Measurements from ENCODE around the gene B4GAT1. TPM values are rescaled to one million over a fixed set of nuclear protein-coding genes. Genes with fewer than 3 reads are reported as not detected.
"Not testable (repeated sequence)": the region's sequence is repeated elsewhere in the genome, so short reads cannot be mapped to it uniquely, and the experiment has no call there.

The B4GAT1 gene
- total RNA-seq, 1 experiment from 2014 or later, result 34.6 TPM

DNA sequence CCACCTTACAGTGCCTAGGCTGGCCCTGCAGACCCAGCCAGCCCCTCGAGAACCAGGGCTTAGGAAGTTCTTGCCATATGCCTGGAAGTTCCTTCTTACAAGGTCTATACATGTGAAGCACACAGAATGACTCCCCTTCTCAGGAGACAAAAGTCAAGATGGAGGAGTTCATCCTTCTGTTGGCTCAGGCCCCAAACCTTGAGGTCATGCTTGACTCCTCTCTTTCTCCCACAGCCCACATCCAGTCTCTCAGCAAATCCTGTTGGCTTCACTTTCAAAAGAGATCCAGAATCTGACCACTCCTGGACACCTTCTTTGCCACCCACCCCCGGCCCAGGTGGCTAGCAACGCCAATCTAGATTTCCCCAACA lies 28.8 kb downstream of the B4GAT1 start:
- H3K4me3 ChIP-seq, result no peak overlapping the region
- DNase-seq, result no peak
- no peaks in the 10 kb centered on the region for H3K27me3 ChIP-seq
- no peaks in the 10 kb centered on the region for H3K36me3 ChIP-seq
- H3K9me3 ChIP-seq, result 0 out of 2 replicates have a peak, but pooled peaks cover 2% of the 10 kb centered on the region

DNA sequence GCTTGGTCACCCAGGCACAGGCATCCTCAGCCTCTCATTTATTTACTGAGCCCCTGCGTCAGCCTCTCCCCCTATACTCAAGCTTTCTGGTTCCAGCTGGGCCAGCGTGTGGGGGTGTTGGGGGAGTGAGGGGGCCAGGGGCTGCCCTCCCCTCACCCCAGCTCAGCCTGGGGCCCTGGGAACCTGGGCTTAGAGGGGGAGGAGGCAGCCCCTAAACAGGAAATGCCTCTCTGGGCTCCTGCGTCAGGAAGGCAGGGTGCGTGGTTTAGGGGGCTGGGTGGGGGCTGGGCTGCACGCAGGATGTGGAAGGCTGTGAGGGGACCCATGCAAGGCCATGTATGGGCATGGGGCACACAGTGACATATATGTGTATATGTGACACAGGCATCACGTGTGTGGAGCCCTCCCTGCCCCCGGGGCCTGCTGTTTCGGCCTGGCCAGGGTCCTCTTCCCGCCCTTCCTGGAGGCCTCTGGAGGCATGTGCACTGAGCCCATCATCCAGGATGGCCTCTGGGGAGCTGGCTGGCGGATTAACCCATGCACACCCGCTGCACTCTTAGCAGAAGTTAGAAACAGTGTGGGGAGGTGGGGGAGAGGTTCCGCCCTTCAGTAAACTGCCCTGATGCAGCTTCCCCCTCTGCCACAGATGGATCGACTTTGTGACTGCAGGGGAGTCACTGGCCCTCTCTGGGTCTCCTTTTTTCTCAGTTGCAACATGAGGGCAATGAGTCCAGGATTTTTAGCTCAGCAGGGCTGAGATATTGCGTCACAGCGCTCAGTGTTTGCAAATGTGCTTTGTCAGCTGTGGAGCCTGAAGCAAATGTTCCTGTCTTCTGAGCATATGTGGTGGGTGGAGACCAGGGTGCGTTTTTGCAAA lies 29.5 kb downstream of the B4GAT1 start:
- Histone ChIP-seq H3K27me3 (no peaks in the 10 kb centered on the region), H3K9me3 (0 out of 2 replicates have a peak, but pooled peaks cover 2% of the 10 kb centered on the region), H3K4me3 (no peak overlapping the region), H3K36me3 (no peaks in the 10 kb centered on the region)
- DNase-seq, result no peak

DNA sequence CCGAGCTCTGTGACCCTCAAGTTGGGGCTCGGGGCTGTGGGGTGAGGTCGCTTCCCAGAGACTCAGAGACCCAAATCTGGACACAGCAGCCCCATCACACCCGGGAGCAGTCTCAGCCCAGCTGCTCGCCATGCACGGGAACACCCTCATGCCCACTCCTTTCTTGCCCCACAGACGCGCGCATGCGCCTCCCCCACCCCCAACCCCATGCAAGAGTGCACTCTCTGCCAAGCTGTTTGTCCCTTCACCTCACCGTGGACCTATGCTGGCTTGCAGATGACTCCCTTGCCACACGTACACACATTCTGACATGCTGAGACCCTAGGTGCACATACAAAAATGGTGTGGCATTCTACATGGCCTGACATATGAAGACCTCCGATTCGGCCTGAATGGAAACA lies 30.1 kb downstream of the B4GAT1 start:
- Histone ChIP-seq H3K27me3 (no peaks in the 10 kb centered on the region), H3K4me3 (no peak overlapping the region), H3K36me3 (no peaks in the 10 kb centered on the region), H3K9me3 (0 out of 2 replicates have a peak, but pooled peaks cover 2% of the 10 kb centered on the region)
- DNase-seq, result no peak

DNA sequence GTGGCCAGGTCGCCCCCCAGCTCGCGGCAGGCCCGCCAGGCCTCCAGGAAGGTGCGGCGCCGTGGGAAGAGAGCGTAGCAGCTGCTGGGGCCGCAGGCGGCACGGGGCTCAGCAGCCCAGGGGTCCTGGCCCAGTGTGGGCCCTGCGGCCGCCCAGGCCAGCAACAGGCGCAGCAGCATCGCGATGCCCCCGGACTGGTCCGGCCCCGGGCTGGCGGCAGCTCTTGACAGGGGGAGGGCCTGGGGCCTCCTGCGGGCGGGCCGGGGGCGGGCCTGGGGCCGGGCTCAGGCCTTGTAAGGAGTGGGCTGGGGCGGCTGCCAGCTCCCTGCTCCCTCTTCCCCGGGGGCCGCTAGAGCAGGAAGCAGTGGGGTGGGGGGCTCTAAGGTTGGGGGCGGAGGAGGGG lies 30.6 kb downstream of the B4GAT1 start, which contains the start of gene CD248:
Gene CD248, minus strand, starts transcription at position 196 of the 403 bp plus-strand sequence. Its CDS starts 17 bp downstream, at position 179.
- Histone ChIP-seq H3K4me3 (no peak within 1 kb of the TSS), H3K36me3 (no peaks in the 10 kb centered on the region), H3K27me3 (no peaks in the 10 kb centered on the region), H3K9me3 (0 out of 2 replicates have a peak, but pooled peaks cover 2% of the 10 kb centered on the region)
- no peak for DNase-seq

- Histone ChIP-seq H3K4me3 (no peak overlapping the region), H3K36me3 (no peaks in the 10 kb centered on the region), H3K9me3 (0 out of 2 replicates have a peak, but pooled peaks cover 2% of the 10 kb centered on the region), H3K27me3 (no peaks in the 10 kb centered on the region)
- no peak for DNase-seq
Measured at GRCh38 chr11:66315921-66316811, 31.3 kb downstream of the B4GAT1 start.

DNA sequence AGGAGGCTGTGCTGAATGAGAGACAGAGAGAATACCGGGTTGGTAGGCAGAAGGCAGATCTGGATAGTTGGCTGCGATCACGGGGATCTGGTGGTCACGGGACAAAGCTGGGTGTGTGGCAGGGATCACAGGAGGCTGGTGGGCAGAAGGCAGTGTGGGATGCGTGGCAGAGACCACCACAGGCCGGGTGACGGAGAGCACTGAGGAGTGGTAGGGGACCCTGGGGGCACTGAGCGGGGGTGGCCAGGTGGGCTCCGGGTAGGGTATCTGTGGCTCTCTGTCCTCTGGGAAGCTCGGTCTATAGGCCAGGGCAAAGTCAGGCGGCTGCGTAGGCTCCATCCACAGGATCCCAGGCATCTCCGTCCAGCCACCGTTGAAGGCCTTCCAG lies 31.9 kb downstream of the B4GAT1 start:
- Histone ChIP-seq H3K9me3 (0 out of 2 replicates have a peak, but pooled peaks cover 2% of the 10 kb centered on the region), H3K4me3 (no peak overlapping the region), H3K27me3 (no peaks in the 10 kb centered on the region), H3K36me3 (no peaks in the 10 kb centered on the region)
- DNase-seq, result no peak

DNA sequence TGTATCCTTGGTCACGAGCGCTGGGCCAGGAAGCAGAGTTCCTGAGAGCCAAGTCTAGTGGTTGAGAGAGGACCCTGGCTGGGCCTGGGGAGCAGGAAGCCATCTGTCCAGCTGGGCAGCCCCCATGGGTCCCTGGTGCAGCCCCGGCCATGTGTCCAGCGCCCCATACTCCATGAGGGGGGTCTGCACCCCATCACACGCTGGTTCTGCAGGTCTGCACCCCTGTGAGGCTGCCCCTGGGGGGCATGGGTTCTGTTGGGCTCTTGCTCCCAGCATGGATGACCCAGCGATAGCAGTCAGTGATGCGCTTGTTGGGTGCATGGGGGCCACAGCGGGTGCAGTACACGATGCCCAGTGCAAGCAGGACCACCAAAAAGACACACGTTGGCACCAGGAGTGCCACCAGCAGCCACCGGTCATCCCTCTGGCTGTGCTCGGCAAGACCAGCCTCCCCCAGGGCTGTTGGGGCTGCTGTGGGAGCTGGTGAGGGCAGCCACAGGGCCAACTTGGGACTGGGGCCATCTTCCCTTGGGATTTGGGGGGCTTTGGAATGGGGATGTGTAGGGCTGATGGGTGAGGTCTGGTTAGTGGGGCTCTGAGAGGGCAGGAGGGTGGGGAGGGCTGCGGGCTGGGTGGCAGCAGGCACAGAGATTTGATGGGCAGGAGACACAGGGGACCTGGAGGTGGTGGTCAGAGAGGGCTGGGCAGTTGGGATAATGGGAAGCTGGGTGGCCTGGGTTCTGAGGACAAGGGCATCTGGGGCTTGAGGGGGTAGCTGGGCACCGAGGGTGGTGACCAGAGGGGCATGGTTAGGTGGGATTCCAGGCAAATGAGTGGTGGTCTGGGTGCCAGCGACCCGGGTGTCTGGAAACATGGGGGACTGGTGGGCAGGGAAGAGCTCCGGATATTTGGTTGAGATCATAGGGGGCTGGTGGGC lies 32.6 kb downstream of the B4GAT1 start:
- no peaks in the 10 kb centered on the region for H3K27me3 ChIP-seq
- no peaks in the 10 kb centered on the region for H3K9me3 ChIP-seq
- H3K36me3 ChIP-seq, result no peaks in the 10 kb centered on the region
- no peak for DNase-seq
- no peak overlapping the region for H3K4me3 ChIP-seq

- Histone ChIP-seq H3K36me3 (no peaks in the 10 kb centered on the region), H3K27me3 (no peaks in the 10 kb centered on the region), H3K9me3 (no peaks in the 10 kb centered on the region), H3K4me3 (no peak overlapping the region)
- DNase-seq, result no peak
Measured at GRCh38 chr11:66314186-66314501, 33.3 kb downstream of the B4GAT1 start.

GRCh38 chr11:66313321-66314185 lies 33.9 kb downstream of the B4GAT1 start:
- H3K9me3 ChIP-seq, result no peaks in the 10 kb centered on the region
- H3K4me3 ChIP-seq, result peak overlapping the region; percentile 36
- H3K27me3 ChIP-seq, result no peaks in the 10 kb centered on the region
- DNase-seq, result no peak
- no peaks in the 10 kb centered on the region for H3K36me3 ChIP-seq

DNA sequence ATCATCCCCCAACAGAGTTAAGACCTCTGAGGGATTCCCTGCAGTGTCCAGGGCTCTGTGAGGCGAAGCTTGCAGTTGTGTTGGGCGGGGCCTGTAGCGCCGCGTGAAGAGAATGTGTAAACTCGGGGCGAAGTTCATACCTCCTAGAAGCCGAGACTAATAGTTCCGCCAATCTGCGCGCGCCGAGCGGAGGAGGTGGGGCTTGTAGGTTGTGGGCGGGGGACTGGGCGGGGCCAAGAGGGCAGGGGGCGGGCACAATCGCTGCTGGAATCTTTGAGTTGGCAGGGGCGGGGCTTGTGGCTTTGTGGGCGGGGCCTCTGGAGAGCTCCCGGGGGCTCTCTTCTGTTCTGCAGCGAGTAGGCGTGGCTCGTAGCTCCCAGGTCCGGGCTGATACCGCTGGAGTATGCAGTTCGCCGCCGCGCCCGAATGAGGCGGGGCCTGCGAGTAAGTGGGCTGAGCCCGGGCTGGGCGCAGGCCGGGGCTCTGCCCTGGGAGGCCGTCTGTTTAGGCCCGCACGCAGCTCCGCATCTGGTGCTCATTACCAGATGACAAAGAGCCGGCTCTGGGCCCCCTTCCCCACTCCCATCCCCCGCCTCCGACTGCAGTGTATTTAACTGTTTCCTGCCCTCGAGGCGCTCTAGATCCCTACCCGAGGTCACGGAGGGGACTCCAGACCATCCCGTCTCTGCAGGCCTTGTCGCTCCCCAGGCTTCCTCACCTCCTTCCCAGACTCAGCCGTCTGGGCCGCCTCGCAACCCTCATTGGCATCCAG lies 34.7 kb downstream of the B4GAT1 start:
- H3K27me3 ChIP-seq, result no peaks in the 10 kb centered on the region
- H3K4me3 ChIP-seq, result peak overlapping the region; percentile 42
- no peaks in the 10 kb centered on the region for H3K9me3 ChIP-seq
- no peaks in the 10 kb centered on the region for H3K36me3 ChIP-seq
- DNase-seq, result peak; percentile 99

- Histone ChIP-seq H3K36me3 (no peaks in the 10 kb centered on the region), H3K4me3 (peak overlapping the region; percentile 42), H3K27me3 (no peaks in the 10 kb centered on the region), H3K9me3 (no peaks in the 10 kb centered on the region)
- DNase-seq, result peak; percentile 82
Measured at GRCh38 chr11:66311965-66312548, 35.4 kb downstream of the B4GAT1 start.

DNA sequence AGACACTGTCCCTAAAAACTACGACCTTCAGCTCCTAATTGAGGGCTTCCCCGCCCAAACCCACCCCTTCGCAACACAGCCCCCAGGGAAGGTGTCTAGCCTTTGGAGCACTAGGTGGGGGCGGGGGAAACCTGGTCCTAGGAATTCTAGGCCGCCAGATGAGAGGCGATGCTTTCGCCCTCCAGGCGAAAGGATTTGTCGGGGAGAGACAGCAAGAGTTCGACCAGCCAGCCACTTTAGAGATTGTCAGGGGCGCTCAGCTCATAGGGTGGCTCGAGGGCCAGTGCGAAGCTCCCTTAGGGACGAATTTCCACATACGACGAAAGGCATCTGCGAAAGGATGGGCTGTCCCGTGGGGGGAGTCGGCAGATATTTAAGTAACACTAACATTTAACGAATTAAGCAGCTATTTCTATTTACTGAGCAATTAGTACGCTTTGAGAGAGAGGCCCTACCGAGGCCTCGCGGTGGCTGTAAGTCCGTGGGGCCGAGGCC lies 35.9 kb downstream of the B4GAT1 start:
- no peaks in the 10 kb centered on the region for H3K36me3 ChIP-seq
- H3K9me3 ChIP-seq, result no peaks in the 10 kb centered on the region
- DNase-seq, result no peak
- peak overlapping the region; percentile 42 for H3K4me3 ChIP-seq
- no peaks in the 10 kb centered on the region for H3K27me3 ChIP-seq

- H3K9me3 ChIP-seq, H3K27me3 ChIP-seq, DNase-seq: not testable (repeated sequence)
Measured at GRCh38 chr11:66310803-66311440, 36.5 kb downstream of the B4GAT1 start.

GRCh38 chr11:66310324-66310723 lies 37.1 kb downstream of the B4GAT1 start:
- no peak for DNase-seq

More at GRCh38 chr11:66310803-66311440, 36.5 kb downstream of the B4GAT1 start:
- H3K36me3 ChIP-seq, H3K4me3 ChIP-seq: not testable (repeated sequence)

More at GRCh38 chr11:66310324-66310723, 37.1 kb downstream of the B4GAT1 start:
- Histone ChIP-seq H3K27me3 (no peaks in the 10 kb centered on the region), H3K9me3 (no peaks in the 10 kb centered on the region), H3K4me3 (no peak overlapping the region), H3K36me3 (no peaks in the 10 kb centered on the region)
